Lower leg skin (tissue), 3 donors: Measurements from ENCODE around the gene CEP295NL.

Source experiments
- POLR2A ChIP-seq, 2 donors: fragments of 450-650 bp; IDR thresholded peaks; one replicate each; pipeline ENCODE4 v1.6.1; 2016 to 2017; ENCODE audit warnings: antibody characterized with exemption in 2 of 2, mild to moderate bottlenecking in 1 of 2, moderate library complexity in 1 of 2
- TF ChIP-seq, protein P1 (sequence below), 3 donors: fragments of 450-650 bp; IDR thresholded peaks; one replicate each; pipeline ENCODE4 v1.5.1; 2016; ENCODE audit warnings: antibody characterized with exemption in 3 of 3, mild to moderate bottlenecking in 3 of 3, moderate library complexity in 2 of 3

DNA sequence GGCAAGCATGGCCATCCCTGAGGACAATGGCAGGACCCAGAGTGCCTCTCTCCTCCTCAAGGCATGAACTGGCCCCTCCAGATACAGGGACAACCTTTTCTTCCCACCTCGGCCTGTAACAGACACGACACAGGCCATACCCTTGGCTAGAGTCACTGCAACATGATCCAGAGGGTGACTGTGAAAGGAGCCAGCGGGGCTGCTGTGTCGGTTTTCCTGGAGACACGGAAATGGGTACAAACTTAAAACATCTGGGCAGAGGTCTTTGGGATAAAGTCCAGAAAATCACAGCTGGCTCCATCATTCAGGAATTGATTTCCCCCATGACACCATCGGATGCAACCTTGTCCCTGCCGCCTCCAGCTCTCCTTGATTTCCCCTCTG, 5.3 kb downstream of the CEP295NL start:
- TF ChIP-seq, protein P1, sequence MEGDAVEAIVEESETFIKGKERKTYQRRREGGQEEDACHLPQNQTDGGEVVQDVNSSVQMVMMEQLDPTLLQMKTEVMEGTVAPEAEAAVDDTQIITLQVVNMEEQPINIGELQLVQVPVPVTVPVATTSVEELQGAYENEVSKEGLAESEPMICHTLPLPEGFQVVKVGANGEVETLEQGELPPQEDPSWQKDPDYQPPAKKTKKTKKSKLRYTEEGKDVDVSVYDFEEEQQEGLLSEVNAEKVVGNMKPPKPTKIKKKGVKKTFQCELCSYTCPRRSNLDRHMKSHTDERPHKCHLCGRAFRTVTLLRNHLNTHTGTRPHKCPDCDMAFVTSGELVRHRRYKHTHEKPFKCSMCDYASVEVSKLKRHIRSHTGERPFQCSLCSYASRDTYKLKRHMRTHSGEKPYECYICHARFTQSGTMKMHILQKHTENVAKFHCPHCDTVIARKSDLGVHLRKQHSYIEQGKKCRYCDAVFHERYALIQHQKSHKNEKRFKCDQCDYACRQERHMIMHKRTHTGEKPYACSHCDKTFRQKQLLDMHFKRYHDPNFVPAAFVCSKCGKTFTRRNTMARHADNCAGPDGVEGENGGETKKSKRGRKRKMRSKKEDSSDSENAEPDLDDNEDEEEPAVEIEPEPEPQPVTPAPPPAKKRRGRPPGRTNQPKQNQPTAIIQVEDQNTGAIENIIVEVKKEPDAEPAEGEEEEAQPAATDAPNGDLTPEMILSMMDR (IDR thresholded peaks at IDR 0.05): no peak
- no peak for TF ChIP-seq POLR2A (IDR thresholded peaks at IDR 0.05)
